Parathyroid adenoma (tissue), 2 donors: Measurements from ENCODE around the gene C16orf74.

ENCODE experiments used
- H2AFZ ChIP-seq: fragments of 300-600 bp; sonication (generic); one replicate; pipeline ENCODE4 v1.7.0; 2017; ENCODE audit warnings: antibody characterized with exemption, mild to moderate bottlenecking
- H3K27ac ChIP-seq: fragments of 300-600 bp; sonication (generic); one replicate; pipeline ENCODE4 v1.7.0; 2017
- H3K27me3 ChIP-seq: fragments of 300-600 bp; sonication (generic); one replicate; pipeline ENCODE4 v1.7.0; 2017; ENCODE audit warnings: low read length; ENCODE audit not compliant: control insufficient read depth, insufficient read depth
- H3K36me3 ChIP-seq: fragments of 300-600 bp; sonication (generic); one replicate; pipeline ENCODE4 v1.7.0; 2017; ENCODE audit warnings: low read length; ENCODE audit not compliant: control insufficient read depth, insufficient read depth
- H3K4me1 ChIP-seq: fragments of 300-600 bp; sonication (generic); one replicate; pipeline ENCODE4 v1.7.0; 2017; ENCODE audit warnings: control low read depth
- H3K4me2 ChIP-seq: fragments of 300-600 bp; sonication (generic); one replicate; pipeline ENCODE4 v1.7.0; 2017; ENCODE audit warnings: low read length
- H3K4me3 ChIP-seq: fragments of 300-600 bp; sonication (generic); one replicate; pipeline ENCODE4 v1.7.0; 2017; ENCODE audit warnings: low read depth, low read length
- H3K79me2 ChIP-seq: fragments of 300-600 bp; sonication (generic); one replicate; pipeline ENCODE4 v1.7.0; 2017; ENCODE audit warnings: control low read depth
- H3K9ac ChIP-seq: fragments of 300-600 bp; sonication (generic); one replicate; pipeline ENCODE4 v1.7.0; 2017; ENCODE audit warnings: mild to moderate bottlenecking
- H3K9me3 ChIP-seq: fragments of 300-600 bp; sonication (generic); one replicate; pipeline ENCODE4 v1.7.0; 2017; ENCODE audit warnings: low read length; ENCODE audit not compliant: control insufficient read depth
- CTCF ChIP-seq: fragments of 300-600 bp; sonication (generic); IDR thresholded peaks from one replicate; pipeline ENCODE4 v1.7.0; 2017; ENCODE audit warnings: antibody characterized with exemption, mild to moderate bottlenecking
- donor health status: primary hyperparathyroidism.

Gene C16orf74

DNA sequence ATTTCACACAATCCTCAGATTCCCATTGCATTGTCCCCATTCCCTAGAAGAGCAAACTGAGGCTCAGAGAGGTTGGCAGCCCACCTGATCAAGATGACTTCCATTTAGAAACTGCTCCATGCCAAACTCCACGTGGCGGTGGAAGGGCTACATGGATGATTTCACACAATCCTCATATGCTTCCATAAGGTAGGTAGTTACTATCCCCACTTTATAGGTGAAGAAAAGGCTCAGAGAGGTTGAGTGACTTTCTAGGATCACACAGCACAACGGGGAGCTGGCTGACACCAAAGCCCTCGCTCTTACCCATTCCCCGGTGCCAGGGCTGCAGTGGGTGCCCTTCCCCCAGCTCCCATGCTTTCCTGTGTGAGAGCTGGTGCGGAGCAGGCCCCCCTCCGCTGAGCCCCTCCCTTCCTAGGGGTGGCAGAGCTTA is 52.4 kb downstream of the C16orf74 start:
- no peak for TF ChIP-seq CTCF
- Histone ChIP-seq H2AFZ (no peak overlapping the region), H3K79me2 (no peaks in the 10 kb centered on the region), H3K4me2 (no peak overlapping the region), H3K36me3 (no peaks in the 10 kb centered on the region), H3K27me3 (no peaks in the 10 kb centered on the region), H3K4me1 (peaks cover 8% of the 10 kb centered on the region), H3K9ac (no peak overlapping the region), H3K4me3 (no peak overlapping the region), H3K9me3 (no peaks in the 10 kb centered on the region), H3K27ac (no peak overlapping the region)

DNA sequence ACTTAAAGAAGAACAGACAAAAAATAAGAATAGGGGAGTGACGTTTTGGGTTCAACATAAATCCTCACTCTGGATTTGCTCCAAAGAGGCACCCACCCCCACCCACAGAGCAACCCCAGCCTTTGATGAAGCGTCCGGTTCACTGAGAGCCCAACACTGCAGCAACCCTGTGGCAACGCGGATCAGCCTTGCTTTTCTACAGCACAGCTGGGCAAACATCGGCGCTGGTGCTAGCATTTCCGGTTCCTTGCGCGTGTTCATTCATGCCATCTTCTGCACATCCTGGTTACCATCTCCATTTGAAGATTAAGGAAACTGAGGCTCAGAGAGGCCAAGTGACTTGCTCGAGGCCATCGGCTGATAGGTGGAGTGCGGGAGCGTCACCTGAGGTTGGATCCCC is 53.5 kb downstream of the C16orf74 start:
- Histone ChIP-seq H3K27ac (no peak overlapping the region), H3K9me3 (no peaks in the 10 kb centered on the region), H3K4me3 (no peak overlapping the region), H3K9ac (no peak overlapping the region), H3K27me3 (no peaks in the 10 kb centered on the region), H3K4me1 (peaks cover 8% of the 10 kb centered on the region), H3K36me3 (no peaks in the 10 kb centered on the region), H2AFZ (no peak overlapping the region), H3K4me2 (no peak overlapping the region), H3K79me2 (no peaks in the 10 kb centered on the region)
- no peak for TF ChIP-seq CTCF

GRCh38 chr16:85696781-85697180 is 54.1 kb downstream of the C16orf74 start:
- Histone ChIP-seq H3K27me3 (no peaks in the 10 kb centered on the region), H3K9ac (no peak overlapping the region), H3K9me3 (no peaks in the 10 kb centered on the region), H3K27ac (no peak overlapping the region), H3K79me2 (no peaks in the 10 kb centered on the region), H3K36me3 (no peaks in the 10 kb centered on the region), H3K4me2 (no peak overlapping the region), H3K4me1 (peaks cover 8% of the 10 kb centered on the region), H3K4me3 (no peak overlapping the region), H2AFZ (no peak overlapping the region)
- TF ChIP-seq CTCF = no peak

- TF ChIP-seq CTCF = no peak
- Histone ChIP-seq H3K9ac (no peak overlapping the region), H3K9me3 (no peaks in the 10 kb centered on the region), H3K36me3 (no peaks in the 10 kb centered on the region), H2AFZ (no peak overlapping the region), H3K27me3 (no peaks in the 10 kb centered on the region), H3K27ac (no peak overlapping the region), H3K4me2 (no peak overlapping the region), H3K4me3 (no peak overlapping the region), H3K4me1 (peaks cover 11% of the 10 kb centered on the region), H3K79me2 (no peaks in the 10 kb centered on the region)
Measured at GRCh38 chr16:85695196-85696128, 55.4 kb downstream of the C16orf74 start.
